IMR-90 (cell line): ENCODE results near the gene ZNF841. TPM values are rescaled to one million over a fixed set of nuclear protein-coding genes. Genes with fewer than 3 reads are reported as not detected.
"Not testable (repeated sequence)": the region's sequence is repeated elsewhere in the genome, so short reads cannot be mapped to it uniquely, and the experiment has no call there.

Source experiments
- ATAC-seq: fragments of 200-7000 bp; cut with Tn5 transposase; 2 replicates; pipeline ENCODE4 v1.9.1; 2020; ENCODE audit warnings: low read depth, mild to moderate bottlenecking, moderate library complexity
- BruUV-seq: library from RNA; stranded (reverse); fragments of 400-500 nt; replicated peaks from 2 replicates; lab custom pipeline; 2021; lab: Mats Ljungman, UMichigan
- CTCF ChIA-PET: fragments of 300-600 bp; formaldehyde crosslinking; extraction: SDS; loops from one replicate; lab custom pipeline; 2021; ENCODE audit warnings: antibody characterized with exemption; lab: Yijun Ruan, JAX
- POLR2A ChIA-PET: fragments of 300-600 bp; sonication (Branson Sonifier 250); formaldehyde crosslinking; loops from one replicate; lab custom pipeline; 2022; ENCODE audit warnings: antibody characterized with exemption; ENCODE audit not compliant: unreplicated experiment; lab: Charles Lee
- DNase-seq: peaks from one replicate; pipeline ENCODE4 v3.0.0; 2013
- H2AFZ ChIP-seq: replicated peaks from 2 replicates; pipeline ENCODE3; 2013; ENCODE audit warnings: low read length, mild to moderate bottlenecking; ENCODE audit not compliant: poor library complexity
- H2AK5ac ChIP-seq: 2 replicates; pipeline ENCODE4 v1.6.1; 2013; ENCODE audit warnings: low read depth, low read length, inconsistent platforms
- H2AK9ac ChIP-seq: replicated peaks from 2 replicates; pipeline ENCODE3; 2013; ENCODE audit warnings: mild to moderate bottlenecking, low read depth, low read length, moderate library complexity; ENCODE audit not compliant: poor library complexity
- H2BK120ac ChIP-seq: 2 replicates; pipeline ENCODE4 v1.6.1; 2013; ENCODE audit warnings: low read depth, low read length, inconsistent platforms
- H2BK15ac ChIP-seq: 3 replicates; pipeline ENCODE4 v1.6.1; 2013; ENCODE audit warnings: low read depth, low read length, inconsistent platforms
- H2BK20ac ChIP-seq: 2 replicates; pipeline ENCODE4 v1.6.1; 2013; ENCODE audit warnings: low read depth, mild to moderate bottlenecking, inconsistent platforms, low read length, moderate library complexity
- H2BK5ac ChIP-seq: 2 replicates; pipeline ENCODE4 v1.6.1; 2013; ENCODE audit warnings: mild to moderate bottlenecking, low read depth, low read length, inconsistent platforms; ENCODE audit not compliant: poor library complexity, severe bottlenecking
- H3K14ac ChIP-seq: replicated peaks from 2 replicates; pipeline ENCODE4 v1.6.1; 2013; ENCODE audit warnings: low read depth, low read length, inconsistent platforms
- H3K18ac ChIP-seq: 2 replicates; pipeline ENCODE4 v1.6.1; 2013; ENCODE audit warnings: low read depth, low read length, control low read depth
- H3K23ac ChIP-seq: 2 replicates; pipeline ENCODE4 v1.6.1; 2013; ENCODE audit warnings: low read depth, low read length, inconsistent platforms
- H3K27ac ChIP-seq: 2 replicates; pipeline ENCODE4 v1.5.1; 2013; ENCODE audit warnings: mild to moderate bottlenecking, control low read depth, low read length; ENCODE audit not compliant: insufficient read depth
- H3K27me3 ChIP-seq: 2 replicates; pipeline ENCODE4 v1.6.1; 2013; ENCODE audit warnings: low read length; ENCODE audit not compliant: control insufficient read depth, insufficient read depth
- H3K36me3 ChIP-seq: 2 replicates; pipeline ENCODE4 v1.6.1; 2013; ENCODE audit warnings: low read length, mixed read lengths; ENCODE audit not compliant: control insufficient read depth, insufficient read depth
- H3K4ac ChIP-seq: 2 replicates; pipeline ENCODE4 v1.6.1; 2013; ENCODE audit warnings: low read depth, low read length, inconsistent platforms
- H3K4me1 ChIP-seq: 2 replicates; pipeline ENCODE4 v1.6.1; 2013; ENCODE audit warnings: low read length, mixed read lengths; ENCODE audit not compliant: control insufficient read depth, insufficient read depth
- H3K4me2 ChIP-seq: 2 replicates; pipeline ENCODE4 v1.6.1; 2013; ENCODE audit warnings: low read depth, mild to moderate bottlenecking, control low read depth, low read length, moderate library complexity
- H3K4me3 ChIP-seq: 2 replicates; pipeline ENCODE4 v1.5.1; 2013; ENCODE audit warnings: low read depth, mild to moderate bottlenecking, control low read depth, low read length, moderate library complexity; ENCODE audit not compliant: insufficient read depth
- H3K56ac ChIP-seq: 2 replicates; pipeline ENCODE4 v1.6.1; 2013; ENCODE audit warnings: low read length, inconsistent platforms; ENCODE audit not compliant: insufficient read depth; ENCODE audit errors: extremely low read depth
- H3K79me1 ChIP-seq, 2 experiments: 2 replicates each; pipeline ENCODE4 v1.6.1; 2013; ENCODE audit warnings: low read length in 2 of 2, inconsistent platforms in 1 of 2, low read depth in 1 of 2
- H3K9ac ChIP-seq: 2 replicates; pipeline ENCODE4 v1.6.1; 2013; ENCODE audit warnings: low read depth, low read length, control low read depth
- H3K9me1 ChIP-seq: 2 replicates; pipeline ENCODE4 v1.6.1; 2013; ENCODE audit warnings: low read length, inconsistent platforms; ENCODE audit not compliant: insufficient read depth
- H3K9me3 ChIP-seq: 2 replicates; pipeline ENCODE4 v1.6.1; 2013; ENCODE audit warnings: low read length; ENCODE audit not compliant: control insufficient read depth, insufficient read depth
- H4K20me1 ChIP-seq: 2 replicates; pipeline ENCODE4 v1.6.1; 2013; ENCODE audit warnings: low read length, inconsistent platforms; ENCODE audit not compliant: insufficient read depth
- H4K5ac ChIP-seq: 2 replicates; pipeline ENCODE4 v1.6.1; 2013; ENCODE audit warnings: mild to moderate bottlenecking, low read depth, low read length, control low read depth
- H4K8ac ChIP-seq, 2 experiments: 2 replicates each; pipeline ENCODE4 v1.6.1; 2013; ENCODE audit warnings: low read depth in 2 of 2, low read length in 2 of 2, control low read depth in 1 of 2, inconsistent platforms in 1 of 2
- H4K91ac ChIP-seq: 2 replicates; pipeline ENCODE4 v1.6.1; 2013; ENCODE audit warnings: low read depth, low read length, inconsistent platforms; ENCODE audit not compliant: insufficient read depth
- WGBS, 2 experiments: methylation state at CpG; one replicate each; pipeline versions ENCODE4 v1.1.5 to v1.1.7; 2013; ENCODE audit warnings: missing lambda C conversion rate in 2 of 2; ENCODE audit not compliant: insufficient read length in 1 of 2; ENCODE audit errors: extremely low coverage in 2 of 2; 5-methylcytosine and 5-hydroxymethylcytosine counted together
- dilution Hi-C: fragments of 300-500 bp; cut with HindIII; formaldehyde crosslinking; loops from one replicate; pipeline ENCODE4 v1.14.3; 2018; ENCODE audit warnings: low sequenced_read_pairs; ENCODE audit not compliant: unreplicated experiment
- in situ Hi-C: fragments of 300-500 bp; cut with MboI; formaldehyde crosslinking; loops from 3 replicates; pipeline ENCODE4 v1.14.3; 2019; ENCODE audit warnings: low sequenced_read_pairs, inconsistent platforms, mixed read lengths
- intact Hi-C: fragments of 100-400 bp; cut with micrococcal nuclease; formaldehyde crosslinking; loops from 2 replicates; pipeline ENCODE4 v1.10.0; 2022
- polyA plus RNA-seq, 3 experiments: library from polyadenylated mRNA; depleted of rRNA; stranded (reverse); fragments of >200 nt; gene quantifications; 2 replicates each; pipeline ENCODE4 v1.2.3, GENCODE V29; 2012; ENCODE audit warnings: low replicate concordance in 1 of 3
- total RNA-seq: library from RNA; depleted of rRNA; stranded (reverse); fragments of >200 nt; gene quantifications from 2 replicates; pipeline ENCODE4 v1.2.3, GENCODE V29; 2012

ZNF841 gene
- total and polyA plus RNA-seq, 2 of the 4 experiments (the other 2 are of a cell fraction): 8.5 to 28.9 TPM

DNA sequence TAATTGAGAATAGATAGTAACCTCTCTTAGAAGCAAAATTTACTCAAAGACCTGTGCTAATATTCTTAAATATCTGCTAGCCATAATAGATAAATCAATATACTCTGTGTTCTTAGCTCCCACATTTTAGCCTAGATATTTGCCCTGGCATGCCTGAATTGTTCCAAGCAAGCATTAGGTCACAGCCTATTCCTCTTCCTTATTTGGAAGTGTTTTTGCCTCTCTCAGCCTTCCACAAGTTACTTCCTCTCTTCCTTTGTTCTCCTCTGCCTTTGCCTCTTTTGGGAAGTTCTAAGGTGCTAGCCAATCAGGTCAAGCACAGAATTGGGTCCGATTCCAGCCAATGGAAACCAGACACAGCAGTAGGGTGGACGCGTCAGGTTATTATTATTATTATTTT is 851 bp upstream of the ZNF841 start:
- H3K56ac ChIP-seq, H2BK20ac ChIP-seq, H3K27me3 ChIP-seq, H3K27ac ChIP-seq, H2BK15ac ChIP-seq, dilution Hi-C loops, H3K18ac ChIP-seq, H4K20me1 ChIP-seq, H3K36me3 ChIP-seq, in situ Hi-C loops, DNase-seq, intact Hi-C loops, H3K14ac ChIP-seq, H3K4me1 ChIP-seq, H3K9ac ChIP-seq, POLR2A ChIA-PET, H2BK120ac ChIP-seq, H3K4me2 ChIP-seq, H2AK9ac ChIP-seq, H2AFZ ChIP-seq, ATAC-seq, H3K4me3 ChIP-seq, H4K8ac ChIP-seq, H2BK5ac ChIP-seq, H2AK5ac ChIP-seq, H3K9me1 ChIP-seq, H4K91ac ChIP-seq, H4K5ac ChIP-seq, H3K4ac ChIP-seq, H3K23ac ChIP-seq, CTCF ChIA-PET, BruUV-seq: not testable (repeated sequence)
- Histone ChIP-seq H3K79me1 (peaks cover 8 to 19% of the 10 kb centered on the region in 2 experiments; a peak in 3 of 4 replicates), H3K9me3 (peaks cover 32% of the 10 kb centered on the region)
- no CpG with 5 or more reads among the region's 3 CpGs for WGBS, 2 experiments
